ENCODE measurements around the gene MAPKAPK3. TPM values are rescaled to one million over a fixed set of nuclear protein-coding genes. Genes with fewer than 3 reads are reported as not detected.
"Not testable (repeated sequence)": the region's sequence is repeated elsewhere in the genome, so short reads cannot be mapped to it uniquely, and the experiment has no call there.

Gene MAPKAPK3
- total RNA-seq, 1 donor from 2014 or later: 117 TPM

DNA sequence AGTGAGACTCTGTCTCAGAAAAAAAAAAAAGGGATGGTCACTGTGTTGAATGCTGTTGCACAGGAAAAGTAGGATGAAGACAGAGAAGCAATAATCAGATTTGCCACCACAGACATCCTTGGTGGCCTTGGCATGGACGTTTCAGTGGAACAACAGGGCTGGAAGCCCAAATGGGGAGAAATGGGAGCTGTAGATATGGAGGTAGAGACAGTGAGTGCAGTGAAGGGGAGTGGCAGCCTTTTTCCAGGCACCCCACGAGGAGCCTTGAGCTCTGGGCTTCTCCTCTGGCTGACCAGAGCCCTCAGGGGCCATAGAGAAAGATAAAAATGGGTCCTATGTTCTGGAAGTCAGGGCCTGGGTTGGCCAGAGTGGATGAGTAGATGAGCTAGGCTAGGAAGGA, 45.5 kb downstream of the MAPKAPK3 start:
- TF ChIP-seq, protein P1, sequence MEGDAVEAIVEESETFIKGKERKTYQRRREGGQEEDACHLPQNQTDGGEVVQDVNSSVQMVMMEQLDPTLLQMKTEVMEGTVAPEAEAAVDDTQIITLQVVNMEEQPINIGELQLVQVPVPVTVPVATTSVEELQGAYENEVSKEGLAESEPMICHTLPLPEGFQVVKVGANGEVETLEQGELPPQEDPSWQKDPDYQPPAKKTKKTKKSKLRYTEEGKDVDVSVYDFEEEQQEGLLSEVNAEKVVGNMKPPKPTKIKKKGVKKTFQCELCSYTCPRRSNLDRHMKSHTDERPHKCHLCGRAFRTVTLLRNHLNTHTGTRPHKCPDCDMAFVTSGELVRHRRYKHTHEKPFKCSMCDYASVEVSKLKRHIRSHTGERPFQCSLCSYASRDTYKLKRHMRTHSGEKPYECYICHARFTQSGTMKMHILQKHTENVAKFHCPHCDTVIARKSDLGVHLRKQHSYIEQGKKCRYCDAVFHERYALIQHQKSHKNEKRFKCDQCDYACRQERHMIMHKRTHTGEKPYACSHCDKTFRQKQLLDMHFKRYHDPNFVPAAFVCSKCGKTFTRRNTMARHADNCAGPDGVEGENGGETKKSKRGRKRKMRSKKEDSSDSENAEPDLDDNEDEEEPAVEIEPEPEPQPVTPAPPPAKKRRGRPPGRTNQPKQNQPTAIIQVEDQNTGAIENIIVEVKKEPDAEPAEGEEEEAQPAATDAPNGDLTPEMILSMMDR (conservative IDR thresholded peaks at IDR 0.05; ENCODE audit: low read depth, low read length): no peak

DNA sequence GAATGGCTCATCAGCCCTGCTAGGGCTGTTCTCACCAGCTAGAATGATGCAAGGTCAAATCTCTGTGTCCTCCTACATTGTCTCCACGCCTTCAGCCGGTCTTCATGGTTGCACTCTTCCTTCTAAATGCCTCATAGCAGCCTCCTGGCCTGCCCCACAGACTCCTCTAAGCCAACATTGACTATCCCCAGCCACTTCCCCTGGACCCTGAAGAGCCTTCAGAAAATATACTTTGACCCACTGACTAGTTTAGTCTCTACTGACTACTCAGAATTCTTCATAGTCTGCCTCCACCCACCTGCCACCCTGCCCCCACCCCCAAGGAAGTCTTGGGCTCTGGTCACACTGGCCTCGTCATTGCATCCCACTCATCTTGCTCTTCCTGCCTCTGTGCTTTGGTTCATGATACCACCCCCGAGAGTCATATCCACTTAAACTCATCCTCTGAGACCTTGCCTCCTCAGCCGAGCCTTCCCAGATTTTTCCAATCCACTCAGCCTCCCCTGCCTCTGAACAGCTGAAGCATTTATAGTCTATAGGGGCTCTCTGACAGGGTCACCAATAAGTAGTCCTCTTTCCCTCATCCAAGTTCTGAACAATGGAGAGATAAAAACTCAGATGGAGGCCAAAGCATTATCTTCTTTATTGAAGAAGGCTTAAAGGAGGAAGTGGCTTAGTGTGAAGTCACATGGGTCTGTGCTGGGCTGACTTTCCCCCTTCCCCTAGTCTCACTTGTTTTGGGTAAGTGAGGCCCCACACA, 48.3 kb downstream of the MAPKAPK3 start:
- DNase-seq (ENCODE audit: low read depth): no peak
- TF ChIP-seq, protein P1 (conservative IDR thresholded peaks at IDR 0.05; ENCODE audit: low read depth, low read length): no peak
- no peak overlapping the region for H3K4me3 ChIP-seq (ENCODE audit: low read depth, low read length)

More for the DNA sequence above, 45.5 kb downstream of the MAPKAPK3 start:
- no peak for DNase-seq (ENCODE audit: low read depth)
- H3K4me3 ChIP-seq (ENCODE audit: low read depth, low read length): no peak overlapping the region

DNA sequence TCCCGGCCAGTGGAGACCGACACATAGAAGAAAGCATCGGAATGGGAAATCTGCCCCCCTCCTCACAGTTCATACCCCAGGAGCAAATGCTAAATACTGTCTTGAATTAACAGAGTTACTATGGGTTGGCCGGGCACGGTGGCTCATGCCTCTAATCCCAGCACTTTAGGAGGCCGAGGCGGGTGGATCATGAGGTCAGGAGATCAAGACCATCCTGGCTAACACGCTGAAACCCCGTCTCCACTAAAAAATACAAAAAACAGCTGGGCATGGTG, 48.8 kb downstream of the MAPKAPK3 start:
- H3K4me3 ChIP-seq (ENCODE audit: low read depth, low read length); DNase-seq (ENCODE audit: low read depth): not testable (repeated sequence)

DNA sequence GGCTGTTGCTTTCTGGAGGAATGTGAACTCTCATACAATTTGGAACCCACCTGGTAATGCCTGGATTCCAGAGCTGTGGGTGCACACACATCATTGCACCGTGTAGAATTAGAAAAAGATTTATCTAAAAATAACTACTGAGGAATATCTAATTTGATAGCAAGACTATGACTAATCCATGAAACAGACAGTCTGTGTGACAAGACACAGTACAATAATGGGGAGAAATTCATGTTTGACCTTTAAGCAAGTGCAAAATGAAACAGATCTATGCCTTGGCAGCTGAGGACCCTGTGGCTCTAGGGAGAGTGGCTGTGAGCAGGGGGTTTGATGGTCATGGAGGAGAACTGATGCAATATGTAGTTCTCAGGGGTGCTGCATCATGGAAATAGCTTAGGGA, 49.9 kb downstream of the MAPKAPK3 start:
- no peak overlapping the region for H3K4me3 ChIP-seq (ENCODE audit: low read depth, low read length)
- DNase-seq (ENCODE audit: low read depth): no peak
- TF ChIP-seq, protein P1 (conservative IDR thresholded peaks at IDR 0.05; ENCODE audit: low read depth, low read length): no peak

DNA sequence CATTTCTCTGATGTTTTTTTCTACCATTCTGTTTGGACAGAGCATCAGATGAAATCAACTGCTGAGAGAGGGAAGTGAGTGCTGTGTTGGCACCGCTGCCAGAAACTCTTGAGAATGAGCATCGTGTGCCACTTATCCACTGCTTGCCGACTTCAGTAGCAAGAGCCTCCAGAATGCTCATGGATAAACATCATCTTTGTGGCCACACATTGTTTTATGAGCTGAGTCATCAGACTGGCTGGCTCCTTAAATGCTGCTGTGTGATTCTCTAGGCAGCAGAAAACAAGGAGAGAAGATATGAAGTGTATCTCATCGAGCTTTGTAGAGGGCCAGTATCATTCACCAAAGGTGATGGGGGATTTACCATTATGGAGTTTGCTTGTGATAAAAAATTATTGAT, 54.4 kb downstream of the MAPKAPK3 start:
- H3K4me3 ChIP-seq (ENCODE audit: low read depth, low read length): no peak overlapping the region
- DNase-seq (ENCODE audit: low read depth): no peak
- TF ChIP-seq, protein P1 (conservative IDR thresholded peaks at IDR 0.05; ENCODE audit: low read depth, low read length): no peak

DNA sequence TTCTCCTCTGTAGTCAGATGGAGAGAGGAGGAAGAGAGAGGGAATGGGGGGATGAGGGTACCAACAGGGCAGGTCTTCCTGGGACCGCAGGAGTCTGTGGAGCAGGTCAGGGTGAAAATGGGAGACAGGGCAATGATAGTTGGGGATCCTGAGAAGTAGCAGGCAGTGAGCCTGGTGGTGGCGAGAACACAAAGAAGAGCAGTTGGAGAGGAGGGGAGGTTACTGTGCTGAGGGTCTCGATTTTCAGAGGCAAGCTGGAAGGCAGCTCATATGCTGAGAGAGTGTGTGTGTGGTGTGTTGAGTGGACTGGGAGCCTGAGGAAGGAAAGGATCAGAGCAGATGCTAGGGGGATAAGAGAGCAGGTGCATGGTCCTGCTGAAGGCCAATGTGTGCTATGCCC, 55.7 kb downstream of the MAPKAPK3 start:
- DNase-seq (ENCODE audit: low read depth): no peak
- no peak overlapping the region for H3K4me3 ChIP-seq (ENCODE audit: low read depth, low read length)

DNA sequence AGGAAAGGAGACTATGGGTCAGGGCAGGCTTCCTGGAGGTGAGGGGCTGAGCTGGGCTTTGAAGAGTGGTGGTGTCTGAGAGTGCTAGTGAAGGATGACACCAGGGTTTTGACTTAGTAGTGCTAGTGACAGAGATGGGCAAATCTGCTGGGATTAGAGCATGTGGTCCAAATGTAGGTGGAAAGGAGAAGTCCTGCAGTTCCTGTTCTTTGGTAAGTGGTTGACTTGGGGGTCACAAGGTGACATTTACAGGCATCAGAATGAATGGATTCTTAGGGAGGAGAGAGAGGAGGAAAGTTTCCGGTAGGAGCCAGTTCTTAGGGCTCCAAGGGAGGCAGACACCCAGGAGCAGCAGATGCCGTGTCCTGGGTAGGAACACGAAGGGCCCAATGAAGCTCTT, 57.0 kb downstream of the MAPKAPK3 start:
- H3K4me3 ChIP-seq (ENCODE audit: low read depth, low read length): no peak overlapping the region
- DNase-seq (ENCODE audit: low read depth): no peak
- TF ChIP-seq, protein P1 (conservative IDR thresholded peaks at IDR 0.05; ENCODE audit: low read depth, low read length): no peak

More for the DNA sequence above, 55.7 kb downstream of the MAPKAPK3 start:
- TF ChIP-seq, protein P1 (conservative IDR thresholded peaks at IDR 0.05; ENCODE audit: low read depth, low read length): no peak

Measured in epithelial cell of proximal tubule (primary cell).